GM19324 (cell line): Measurements from ENCODE around the gene NUDT19.
"Not testable (repeated sequence)": the region's sequence is repeated elsewhere in the genome, so short reads cannot be mapped to it uniquely, and the experiment has no call there.

Experiments
- ATAC-seq: cut with Tn5 transposase; IDR thresholded peaks from one replicate; pipeline ENCODE4 v1.9.1; 2021; ENCODE audit warnings: mild to moderate bottlenecking, moderate library complexity; ENCODE audit not compliant: unreplicated experiment, low FRiP score

Gene NUDT19

DNA sequence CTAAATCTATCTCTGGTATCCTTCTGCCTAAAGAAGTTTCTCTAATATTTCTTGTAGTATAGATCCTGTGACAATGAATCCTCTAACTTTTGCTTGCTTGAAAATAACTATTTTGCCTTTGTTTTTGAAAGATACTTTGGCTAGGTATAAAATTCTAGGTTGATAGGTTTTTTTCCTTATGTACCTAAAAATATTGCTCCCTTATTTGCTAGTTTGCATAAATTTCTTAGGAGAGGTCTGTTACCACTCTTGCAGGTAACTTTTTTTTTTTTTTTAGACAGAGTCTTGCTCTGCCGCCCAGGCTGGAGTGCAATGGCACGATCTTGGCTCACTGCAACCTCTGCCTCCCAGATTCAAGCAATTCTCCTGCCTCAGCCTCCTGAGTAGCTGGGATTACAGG, 12.4 kb downstream of the NUDT19 start:
- not testable (repeated sequence) for ATAC-seq

DNA sequence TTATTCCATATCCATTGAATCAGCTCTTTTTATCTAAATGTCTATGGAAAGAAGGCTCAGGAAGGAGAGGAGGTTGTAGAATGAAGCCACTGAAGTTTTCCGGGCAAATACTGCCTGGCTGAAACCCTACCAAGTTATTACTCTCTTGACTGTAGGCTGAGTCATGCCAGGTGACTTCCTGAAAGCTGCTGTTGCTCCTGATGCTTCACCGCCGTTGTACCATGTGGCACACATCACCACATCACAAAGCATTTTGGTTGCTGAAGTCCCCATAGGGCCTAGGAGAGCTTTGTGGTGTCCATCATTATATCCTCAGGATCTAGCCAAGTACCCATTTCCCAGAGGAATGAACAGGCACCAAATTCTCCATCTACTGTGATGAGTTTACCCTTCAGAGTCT, 16.8 kb downstream of the NUDT19 start:
- no peak for ATAC-seq

DNA sequence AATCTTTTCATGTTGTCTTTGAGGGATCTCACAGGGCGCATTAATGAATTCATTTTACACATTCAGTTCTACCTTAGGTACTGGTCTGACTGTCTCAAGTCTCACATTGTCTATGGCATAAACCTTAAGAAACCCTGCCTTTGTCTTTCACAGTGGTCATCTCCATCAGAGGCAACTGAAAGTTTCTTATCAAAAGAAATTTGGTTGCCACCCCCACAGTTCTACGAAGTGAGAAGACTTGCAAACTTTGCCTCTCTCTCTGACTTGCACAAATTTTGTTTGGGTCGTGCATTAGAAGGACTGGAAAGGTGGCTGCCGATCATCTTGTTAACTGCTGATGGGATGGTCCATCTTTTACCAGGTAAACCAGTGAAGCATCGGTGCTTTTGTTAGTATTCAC, 17.4 kb downstream of the NUDT19 start:
- ATAC-seq = no peak

DNA sequence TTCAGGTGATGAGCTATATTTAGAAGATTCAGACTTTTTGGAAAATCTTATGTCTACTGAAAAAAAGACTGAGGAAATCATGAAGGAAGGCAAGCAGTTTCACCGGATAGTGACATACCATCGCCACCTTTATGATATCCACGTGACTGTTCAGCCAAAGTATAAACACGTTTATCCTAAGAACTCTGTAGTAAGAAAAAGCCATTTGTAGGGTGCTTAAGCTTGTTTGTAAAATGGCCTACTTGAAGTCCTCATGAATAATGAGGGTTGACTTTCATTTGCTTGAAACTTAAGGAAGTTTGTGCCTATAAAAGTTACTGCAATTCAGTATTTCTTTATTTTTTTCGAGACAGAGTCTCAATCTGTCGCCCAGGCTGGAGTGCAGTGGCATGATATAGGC, 20.1 kb downstream of the NUDT19 start:
- ATAC-seq = no peak

DNA sequence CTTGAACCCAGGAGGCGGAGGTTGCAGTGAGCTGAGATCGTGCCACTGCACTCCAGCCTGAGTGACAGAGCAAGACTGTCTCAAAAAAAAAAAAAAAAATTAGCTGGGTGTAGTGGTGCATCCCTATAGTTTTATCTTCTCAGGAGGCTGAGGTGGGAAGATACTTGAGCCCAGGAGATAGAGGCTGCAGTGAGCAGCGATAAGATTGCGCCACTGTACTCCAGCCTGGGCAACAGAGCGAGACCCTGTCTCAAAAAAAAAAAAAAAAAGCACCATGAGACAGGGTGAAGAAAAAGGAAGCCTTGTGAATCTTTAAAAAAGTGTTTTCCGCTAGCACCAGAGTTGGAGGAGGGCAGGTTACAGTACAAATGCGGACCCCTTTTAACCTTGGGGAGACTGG, 24.6 kb downstream of the NUDT19 start:
- ATAC-seq = not testable (repeated sequence)

DNA sequence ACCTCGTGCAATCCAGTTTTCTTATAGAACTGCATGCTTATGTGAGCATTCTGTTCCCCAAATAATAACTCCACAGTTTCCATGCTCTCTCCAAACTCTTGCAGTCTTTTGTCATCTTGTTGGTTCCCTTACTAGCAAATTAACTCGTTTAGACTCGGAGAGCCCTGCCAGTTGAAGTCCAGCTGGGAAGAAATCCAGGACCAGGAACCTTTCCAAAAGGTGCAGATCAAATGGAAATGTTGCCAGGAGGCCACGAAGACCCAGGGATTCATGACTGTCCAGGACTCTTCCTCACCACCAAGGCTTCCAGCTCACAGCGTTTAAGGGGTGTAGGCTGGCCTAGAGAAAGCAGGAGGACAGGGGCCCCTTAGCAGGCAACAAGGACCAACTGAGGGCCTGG, 25.9 kb downstream of the NUDT19 start:
- ATAC-seq = no peak

DNA sequence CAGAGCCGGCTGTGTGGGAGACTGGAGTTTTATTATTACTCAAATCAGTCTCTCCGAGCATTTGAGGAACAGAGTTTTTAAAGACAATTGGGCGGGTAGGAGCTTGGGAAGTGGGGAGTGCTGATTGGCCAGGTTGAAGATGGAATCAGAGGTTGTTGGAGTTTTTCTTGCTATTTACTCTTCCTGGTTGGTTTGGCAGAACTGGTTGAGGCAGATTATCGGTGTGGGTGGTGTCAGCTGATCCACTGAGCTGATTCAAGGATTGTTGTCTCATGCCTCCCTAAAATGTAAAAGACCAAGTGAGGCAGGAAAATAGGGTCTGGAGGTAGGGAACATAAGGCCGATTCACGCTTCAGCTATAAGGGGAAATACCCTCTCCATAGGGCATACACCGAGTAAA, 26.7 kb downstream of the NUDT19 start:
- no peak for ATAC-seq

DNA sequence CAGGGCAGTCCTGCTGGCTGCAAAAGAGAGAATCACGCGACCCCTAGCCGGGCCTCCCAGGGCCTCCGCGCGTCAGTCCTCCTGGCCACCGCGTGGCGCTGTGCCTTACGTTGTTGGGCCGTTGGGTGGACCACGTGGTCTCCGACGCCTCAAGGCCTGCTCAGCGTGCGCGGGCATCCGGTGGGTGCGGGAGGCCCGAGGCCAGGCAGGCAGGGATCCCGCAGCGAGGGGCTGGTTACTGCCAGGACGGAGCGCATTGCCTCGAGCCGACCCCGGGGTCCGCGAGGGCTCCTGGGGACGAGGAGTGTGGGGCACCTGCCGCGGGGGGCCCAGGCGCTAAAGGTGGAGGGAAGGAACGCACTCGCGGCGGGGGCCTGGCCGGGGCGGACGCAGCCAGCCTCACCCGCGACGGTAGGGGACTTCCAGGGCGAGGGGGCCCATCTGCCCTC, 28.0 kb downstream of the NUDT19 start, which contains the start of gene TDRD12:
Gene TDRD12, plus strand, starts transcription at position 157 of the 449 bp plus-strand sequence. CDS start 306 bp downstream, outside the sequence.
- ATAC-seq = no peak

DNA sequence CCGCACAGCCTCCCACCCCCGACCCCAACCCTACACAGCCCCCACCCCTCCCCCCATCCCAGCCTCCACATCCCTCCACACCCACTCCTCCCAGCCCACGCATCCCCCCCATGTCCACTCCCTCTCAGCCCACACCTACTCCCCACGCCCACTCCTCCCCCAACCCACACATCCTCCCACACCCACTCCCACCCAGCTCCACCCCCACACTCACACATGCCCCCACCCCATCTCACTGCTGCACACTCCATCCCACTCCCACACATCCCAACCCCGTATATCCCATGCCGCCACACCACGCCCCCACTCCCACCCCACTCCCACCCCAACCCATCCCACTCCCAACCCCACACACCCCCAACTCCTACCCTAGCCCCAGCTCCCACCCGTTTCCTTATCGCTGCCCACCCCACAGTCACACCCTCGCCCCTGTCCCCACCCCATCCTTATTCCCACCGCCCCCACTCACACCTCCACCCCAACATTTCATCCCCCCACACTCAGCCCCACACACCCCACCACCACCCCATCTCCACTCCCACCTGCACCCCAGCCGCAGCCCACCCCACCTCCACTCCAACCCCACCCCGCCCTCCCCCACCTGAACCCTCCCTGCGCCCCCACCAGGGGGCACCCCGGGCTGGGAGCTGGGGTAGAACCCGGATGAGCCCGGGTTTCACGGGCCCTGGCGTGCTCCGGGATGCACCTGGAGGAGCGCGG, 28.8 kb downstream of the NUDT19 start:
- no peak for ATAC-seq

DNA sequence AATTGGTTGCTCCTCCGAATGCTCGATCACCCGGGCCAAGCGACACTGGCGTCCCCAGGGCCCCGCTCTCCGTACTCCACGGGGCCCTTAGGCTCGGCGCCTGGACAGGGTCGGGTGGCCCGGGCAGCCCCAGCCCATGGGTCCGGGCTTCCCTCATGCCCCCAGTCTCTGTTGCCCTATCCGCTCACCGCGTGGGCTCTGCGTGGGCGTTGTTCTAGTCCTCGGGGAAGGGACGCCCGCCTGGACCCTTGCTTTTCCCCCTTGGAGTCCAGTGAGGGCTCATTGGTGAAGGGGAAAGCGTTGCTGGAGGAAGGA, 29.3 kb downstream of the NUDT19 start:
- ATAC-seq = no peak

DNA sequence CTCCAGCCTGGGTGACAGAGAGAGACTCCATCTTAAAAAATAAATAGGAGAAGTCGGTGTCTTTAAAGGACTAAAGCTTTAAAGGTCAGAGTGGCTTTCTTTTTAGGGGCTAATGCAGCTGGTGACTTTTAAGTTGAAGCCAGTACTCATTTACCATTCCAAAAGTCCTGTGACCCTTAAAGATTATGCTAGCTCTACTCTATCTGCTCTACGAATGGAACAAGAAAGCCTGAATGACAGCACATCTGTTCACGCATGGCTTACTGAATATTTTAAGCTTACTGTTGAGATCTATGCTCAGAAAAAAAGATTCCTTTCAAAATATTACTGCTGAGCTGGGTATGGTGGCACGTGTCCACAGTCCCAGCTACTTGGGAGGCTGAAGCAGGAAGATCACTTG, 44.3 kb downstream of the NUDT19 start:
- no peak for ATAC-seq

DNA sequence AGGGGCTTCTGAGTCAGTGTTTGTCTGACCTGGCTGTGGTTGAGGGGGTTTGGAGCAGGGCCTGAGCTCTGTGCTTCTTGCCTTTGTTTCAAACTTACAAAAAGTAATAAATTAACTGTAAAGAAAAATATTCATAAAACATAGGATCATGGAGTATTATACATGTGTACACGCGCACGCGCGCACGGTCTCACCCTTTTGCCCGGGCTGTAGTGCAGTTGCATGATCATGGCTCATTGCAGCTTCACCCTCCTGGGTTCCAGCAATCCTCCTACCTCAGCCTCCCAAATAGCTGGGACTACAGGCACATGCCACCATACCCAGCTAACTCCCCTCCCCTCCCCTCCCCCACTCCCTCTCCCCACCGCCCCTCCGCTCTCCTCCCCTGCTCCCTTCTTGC, 51.4 kb downstream of the NUDT19 start:
- ATAC-seq = no peak

DNA sequence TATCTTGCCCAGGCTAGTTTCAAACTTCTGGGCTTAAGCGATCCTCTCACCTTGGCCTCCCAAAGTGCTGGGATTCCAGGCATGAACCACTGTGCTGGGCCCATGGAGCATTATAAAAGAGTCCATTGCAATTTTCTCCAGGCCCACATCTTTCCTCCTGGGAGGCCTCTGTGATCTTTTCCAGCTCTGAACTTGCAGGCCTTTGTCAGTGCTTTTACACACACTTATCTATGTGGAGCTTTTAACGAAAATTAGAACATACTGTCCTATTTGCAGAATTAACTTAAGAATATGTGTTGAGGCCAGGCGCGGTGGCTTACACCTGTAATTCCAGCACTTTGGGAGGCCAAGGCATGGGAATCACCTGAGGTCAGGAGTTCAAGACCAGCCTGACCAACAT, 51.8 kb downstream of the NUDT19 start:
- ATAC-seq = no peak

DNA sequence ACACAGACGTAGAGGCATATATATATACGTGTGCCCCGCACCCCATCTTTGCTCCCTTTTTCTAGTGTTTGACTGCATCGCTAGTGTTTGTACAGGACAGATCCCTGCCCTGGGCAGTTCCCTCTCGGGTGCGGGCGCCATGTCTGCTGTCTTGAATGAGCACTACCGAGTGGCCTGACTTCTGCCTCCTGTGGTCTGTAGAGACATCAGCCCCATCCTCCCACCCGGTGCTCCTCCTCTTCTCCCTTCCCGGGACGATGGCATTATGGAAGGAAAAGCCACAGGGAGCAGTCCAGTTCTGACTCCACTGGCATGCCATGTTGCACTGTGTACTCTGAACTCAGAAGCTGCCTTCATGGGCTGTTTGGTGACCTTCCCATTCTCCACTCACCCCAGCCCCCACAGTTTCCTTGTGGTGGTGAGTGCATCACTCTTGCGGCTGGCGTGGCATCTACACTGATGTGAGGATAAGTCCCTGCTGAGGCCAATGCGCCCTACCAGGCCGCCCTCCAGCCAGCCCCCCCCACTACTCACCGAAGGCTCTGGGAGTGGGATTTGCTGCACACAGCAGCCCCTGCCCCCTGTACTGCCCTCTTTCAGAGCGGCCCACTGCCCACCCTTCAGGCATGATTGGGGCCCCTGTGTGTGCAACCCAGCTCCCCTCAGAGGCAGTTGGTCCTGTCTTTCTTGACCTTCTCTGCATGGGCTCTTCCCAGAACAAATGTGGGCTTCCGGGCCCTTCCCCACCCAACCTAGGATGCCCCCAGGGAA, 53.1 kb downstream of the NUDT19 start:
- ATAC-seq = no peak

DNA sequence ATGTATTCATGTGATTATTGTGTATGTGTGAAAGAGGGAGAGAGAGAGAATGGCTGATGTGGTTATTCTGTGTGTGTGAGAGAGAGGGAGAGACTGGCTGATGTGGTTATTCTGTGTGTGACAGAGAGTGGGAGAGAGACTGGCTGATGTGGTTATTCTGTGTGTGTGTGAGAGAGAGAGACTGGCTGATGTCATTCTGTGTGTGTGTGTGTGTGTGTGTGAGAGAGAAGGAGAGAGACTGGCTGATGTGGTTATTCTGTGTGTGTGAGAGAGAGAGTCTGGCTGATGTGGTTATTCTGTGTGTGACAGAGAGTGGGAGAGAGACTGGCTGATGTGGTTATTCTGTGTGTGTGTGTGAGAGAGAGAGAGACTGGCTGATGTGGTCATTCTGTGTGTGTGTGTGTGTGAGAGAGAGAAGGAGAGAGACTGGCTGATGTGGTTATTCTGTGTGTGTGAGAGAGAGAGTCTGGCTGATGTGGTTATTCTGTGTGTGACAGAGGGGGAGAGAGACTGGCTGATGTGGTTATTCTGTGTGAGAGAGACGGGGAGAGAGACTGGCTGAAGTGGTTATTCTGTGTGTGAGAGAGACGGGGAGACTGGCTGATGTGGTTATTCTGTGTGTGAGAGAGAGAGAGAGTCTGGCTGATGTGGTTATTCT, 54.1 kb downstream of the NUDT19 start:
- not testable (repeated sequence) for ATAC-seq

DNA sequence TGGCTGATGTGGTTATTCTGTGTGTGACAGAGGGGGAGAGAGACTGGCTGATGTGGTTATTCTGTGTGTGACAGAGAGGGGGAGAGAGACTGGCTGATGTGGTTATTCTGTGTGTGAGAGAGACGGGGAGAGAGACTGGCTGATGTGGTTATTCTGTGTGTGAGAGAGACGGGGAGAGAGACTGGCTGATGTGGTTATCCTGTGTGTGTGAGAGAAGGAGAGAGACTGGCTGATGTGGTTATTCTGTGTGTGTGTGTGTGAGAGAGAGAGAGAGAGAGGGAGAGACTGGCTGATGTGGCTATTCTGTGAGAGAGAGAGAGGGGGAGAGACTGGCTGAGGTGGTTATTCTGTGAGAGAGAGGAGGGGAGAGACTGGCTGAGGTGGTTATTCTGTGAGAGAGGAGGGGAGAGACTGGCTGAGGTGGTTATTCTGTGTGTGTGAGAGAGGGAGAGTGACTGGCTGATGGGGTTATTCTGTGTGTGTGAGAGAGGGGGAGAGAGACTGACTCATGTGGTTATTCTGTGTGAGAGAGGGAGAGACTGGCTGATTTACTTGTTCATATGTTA, 55.1 kb downstream of the NUDT19 start:
- ATAC-seq = not testable (repeated sequence)

DNA sequence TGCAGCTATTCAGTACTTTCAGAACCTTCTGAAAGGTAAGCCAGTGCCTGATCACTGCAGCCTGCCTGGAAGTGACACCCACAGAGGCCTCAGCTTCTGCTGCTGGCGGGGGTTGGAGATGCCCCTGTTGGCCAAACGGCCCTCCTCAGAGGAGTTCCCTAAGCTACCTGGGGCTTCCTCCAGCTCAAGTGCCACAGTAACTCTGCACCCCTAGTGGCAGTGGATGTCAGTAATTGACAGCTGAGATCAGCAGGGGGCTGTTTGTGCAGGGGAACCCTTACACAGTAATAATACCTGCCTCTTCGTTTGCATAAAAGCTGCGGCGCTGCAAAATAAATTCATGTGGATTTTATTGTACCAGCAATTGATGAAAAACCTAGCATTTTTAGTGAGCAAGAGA, 56.9 kb downstream of the NUDT19 start:
- no peak for ATAC-seq

DNA sequence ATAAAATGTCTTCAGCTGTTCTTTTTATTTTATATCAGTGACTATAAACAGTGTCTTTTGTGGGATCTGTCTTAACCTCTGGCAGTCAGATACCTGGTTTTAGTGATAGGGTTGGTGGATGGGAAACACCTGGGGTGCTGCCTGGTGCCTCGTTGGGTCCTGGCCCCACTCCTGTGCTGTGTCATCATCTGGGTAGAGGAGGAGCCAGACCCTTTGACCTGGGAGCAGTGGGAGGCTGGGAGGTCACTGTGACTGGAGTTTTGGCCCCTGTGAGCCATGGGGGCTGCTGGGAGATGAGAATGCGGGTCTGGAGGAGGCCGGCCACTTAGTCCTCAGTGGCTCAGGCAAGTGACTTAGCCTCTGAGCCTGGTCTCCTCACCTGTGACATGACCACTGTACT, 57.3 kb downstream of the NUDT19 start:
- no peak for ATAC-seq

DNA sequence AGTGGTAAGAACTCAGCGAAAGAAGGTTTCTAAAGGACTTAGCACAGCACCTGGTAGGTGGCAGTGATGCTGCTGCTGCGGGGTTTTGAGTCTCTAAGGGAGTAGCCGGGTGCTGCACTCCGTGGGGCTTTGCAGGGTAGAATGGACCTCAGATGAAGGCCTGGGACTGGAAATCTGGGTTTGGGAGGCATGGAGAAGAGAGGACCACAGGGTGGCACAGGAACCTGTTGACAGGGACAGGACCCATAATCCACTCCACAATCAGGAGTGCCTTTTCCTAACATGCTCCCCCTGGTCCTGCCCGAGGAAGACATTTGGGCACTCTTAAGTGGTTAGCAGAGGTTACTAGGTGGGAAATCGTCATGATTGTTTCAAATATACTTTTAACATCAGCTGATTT, 57.7 kb downstream of the NUDT19 start:
- ATAC-seq = no peak

DNA sequence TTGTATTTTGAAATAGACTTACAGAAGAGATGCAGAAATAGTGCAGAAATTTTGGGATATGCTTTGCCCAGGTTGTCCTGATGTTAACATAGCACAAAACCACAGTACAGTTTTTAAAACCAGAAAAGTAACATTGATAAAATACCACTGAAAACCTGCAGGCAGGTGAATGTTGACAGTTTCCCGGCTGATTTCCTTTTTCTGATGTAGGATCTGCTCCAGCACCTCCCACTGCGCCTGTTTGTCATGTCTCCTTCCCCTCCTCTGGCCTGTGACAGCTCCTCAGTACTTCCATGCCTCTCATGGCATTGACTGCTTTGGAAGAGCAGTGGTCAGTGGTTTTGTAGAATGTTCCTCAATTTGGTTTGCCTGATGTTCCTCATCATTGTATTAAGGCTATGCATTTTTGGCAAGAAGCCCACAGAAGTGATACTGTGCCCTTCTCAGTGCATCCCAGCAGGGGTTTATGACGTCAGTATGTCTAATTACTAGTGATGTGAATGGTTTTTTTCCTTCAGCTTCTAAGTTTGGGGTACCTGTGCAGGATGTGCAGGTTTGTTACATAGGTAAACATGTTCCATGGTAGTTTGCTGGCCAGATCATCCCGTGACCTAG, 58.9 kb downstream of the NUDT19 start:
- no peak for ATAC-seq

DNA sequence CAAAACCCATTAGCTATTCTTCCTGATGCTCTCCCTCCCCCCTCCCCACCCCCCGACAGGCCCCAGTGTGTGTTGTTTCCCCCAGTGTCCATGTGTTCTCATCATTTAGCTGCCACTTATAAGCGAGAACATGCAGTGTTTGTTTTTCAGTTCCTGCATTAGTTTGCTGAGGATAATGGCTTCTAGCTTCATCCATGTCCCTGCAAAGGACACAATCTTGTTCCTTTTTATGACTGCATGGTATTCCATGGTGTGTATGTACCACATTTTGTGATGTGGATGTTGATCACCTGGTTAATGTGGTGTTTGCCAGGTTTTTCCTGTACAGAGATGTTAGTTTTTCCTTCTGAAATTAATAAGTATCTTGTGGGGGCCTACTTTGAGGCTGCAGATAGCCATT, 59.4 kb downstream of the NUDT19 start:
- ATAC-seq = no peak
